Measurements from ENCODE around the gene C16orf89. TPM values are rescaled to one million over a fixed set of nuclear protein-coding genes. Genes with fewer than 3 reads are reported as not detected.

Gene C16orf89
- total RNA-seq, 1 donor from 2014 or later, result not detected

- no peak for DNase-seq (ENCODE audit: low read depth, low spot score)
- no peak overlapping the region for H3K27ac Mint-ChIP-seq (ENCODE audit: unreplicated experiment)
- H3K36me3 Mint-ChIP-seq (ENCODE audit: low read depth), result no peaks in the 10 kb centered on the region
- H3K27me3 Mint-ChIP-seq (ENCODE audit: low read depth), result peaks cover 30% of the 10 kb centered on the region
- peaks cover 13% of the 10 kb centered on the region for H3K4me1 Mint-ChIP-seq
- H3K9me3 Mint-ChIP-seq, result no peaks in the 10 kb centered on the region
- H3K4me3 Mint-ChIP-seq, result no peak overlapping the region
- no peak for TF ChIP-seq CTCF (conservative IDR thresholded peaks at IDR 0.05)
These were observed 3.3 kb upstream of the C16orf89 start for GRCh38 chr16:5069048-5069447.

GRCh38 chr16:5066511-5066910 lies 755 bp upstream of the C16orf89 start:
- no peak overlapping the region for H3K27ac Mint-ChIP-seq (ENCODE audit: unreplicated experiment)
- no peaks in the 10 kb centered on the region for H3K36me3 Mint-ChIP-seq (ENCODE audit: low read depth)
- H3K27me3 Mint-ChIP-seq (ENCODE audit: low read depth), result peaks cover 45% of the 10 kb centered on the region
- no peak for TF ChIP-seq CTCF (conservative IDR thresholded peaks at IDR 0.05)
- H3K9me3 Mint-ChIP-seq, result no peaks in the 10 kb centered on the region
- DNase-seq (ENCODE audit: low read depth, low spot score), result no peak
- H3K4me3 Mint-ChIP-seq, result no peak overlapping the region
- H3K4me1 Mint-ChIP-seq, result no peaks in the 10 kb centered on the region

GRCh38 chr16:5065326-5065725 lies 430 bp downstream of the C16orf89 start:
- peaks cover 47% of the 10 kb centered on the region for H3K27me3 Mint-ChIP-seq (ENCODE audit: low read depth)
- H3K27ac Mint-ChIP-seq (ENCODE audit: unreplicated experiment), result no peak overlapping the region

GRCh38 chr16:5064915-5065314 lies 841 bp downstream of the C16orf89 start:
- peaks cover 47% of the 10 kb centered on the region for H3K27me3 Mint-ChIP-seq (ENCODE audit: low read depth)
- no peaks in the 10 kb centered on the region for H3K4me1 Mint-ChIP-seq
- H3K27ac Mint-ChIP-seq (ENCODE audit: unreplicated experiment), result no peak overlapping the region
- no peaks in the 10 kb centered on the region for H3K9me3 Mint-ChIP-seq
- TF ChIP-seq CTCF (conservative IDR thresholded peaks at IDR 0.05), result no peak
- DNase-seq (ENCODE audit: low read depth, low spot score), result no peak
- no peaks in the 10 kb centered on the region for H3K36me3 Mint-ChIP-seq (ENCODE audit: low read depth)
- no peak overlapping the region for H3K4me3 Mint-ChIP-seq

More at GRCh38 chr16:5065326-5065725, 430 bp downstream of the C16orf89 start:
- TF ChIP-seq CTCF (conservative IDR thresholded peaks at IDR 0.05), result no peak
- Mint-ChIP-seq H3K4me1 (no peaks in the 10 kb centered on the region), H3K36me3 (ENCODE audit: low read depth) (no peaks in the 10 kb centered on the region), H3K9me3 (no peaks in the 10 kb centered on the region), H3K4me3 (no peak overlapping the region)
- DNase-seq (ENCODE audit: low read depth, low spot score), result no peak

GRCh38 chr16:5062790-5063765 lies 2.7 kb downstream of the C16orf89 start:
- TF ChIP-seq CTCF (conservative IDR thresholded peaks at IDR 0.05), result no peak
- Mint-ChIP-seq H3K4me3 (no peak overlapping the region), H3K27ac (ENCODE audit: unreplicated experiment) (no peak overlapping the region), H3K4me1 (no peaks in the 10 kb centered on the region), H3K9me3 (no peaks in the 10 kb centered on the region), H3K27me3 (ENCODE audit: low read depth) (peaks cover 48% of the 10 kb centered on the region), H3K36me3 (ENCODE audit: low read depth) (no peaks in the 10 kb centered on the region)
- no peak for DNase-seq (ENCODE audit: low read depth, low spot score)
